ENCODE results near the gene GAPVD1.

DNA sequence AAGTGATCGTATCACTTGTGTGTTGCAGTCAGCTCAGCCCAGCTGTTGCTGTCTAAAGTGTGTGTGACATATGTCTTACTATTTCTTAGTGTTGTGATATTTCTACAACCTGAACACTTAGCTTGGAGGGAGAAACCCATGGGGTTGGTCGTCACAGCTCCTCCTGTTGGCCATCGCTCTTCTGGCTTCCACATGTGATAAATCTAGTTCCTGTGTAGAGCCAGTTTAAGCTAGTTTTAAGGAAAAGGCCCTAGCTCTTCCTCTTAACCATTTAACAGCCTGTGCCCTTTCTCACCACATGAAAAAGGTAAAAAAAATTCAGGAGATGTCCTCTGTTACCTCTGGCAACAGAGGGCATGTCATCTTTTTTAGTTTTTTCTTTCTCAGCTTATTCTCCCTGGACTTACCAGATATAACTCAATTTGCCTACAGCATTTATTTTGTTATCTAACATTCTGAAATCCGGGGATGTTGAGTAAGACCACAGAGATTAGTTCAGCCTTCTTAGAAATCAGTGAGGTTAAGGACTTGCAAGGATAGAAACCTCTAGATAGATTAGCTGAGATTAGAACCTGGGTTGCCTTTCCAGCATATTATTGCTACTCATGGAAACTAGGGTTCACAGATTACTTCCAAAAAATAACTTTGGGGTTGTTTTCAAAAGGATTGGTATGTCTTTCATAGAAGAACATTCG, 100.4 kb downstream of the GAPVD1 start:
- TF ChIP-seq, protein P1, sequence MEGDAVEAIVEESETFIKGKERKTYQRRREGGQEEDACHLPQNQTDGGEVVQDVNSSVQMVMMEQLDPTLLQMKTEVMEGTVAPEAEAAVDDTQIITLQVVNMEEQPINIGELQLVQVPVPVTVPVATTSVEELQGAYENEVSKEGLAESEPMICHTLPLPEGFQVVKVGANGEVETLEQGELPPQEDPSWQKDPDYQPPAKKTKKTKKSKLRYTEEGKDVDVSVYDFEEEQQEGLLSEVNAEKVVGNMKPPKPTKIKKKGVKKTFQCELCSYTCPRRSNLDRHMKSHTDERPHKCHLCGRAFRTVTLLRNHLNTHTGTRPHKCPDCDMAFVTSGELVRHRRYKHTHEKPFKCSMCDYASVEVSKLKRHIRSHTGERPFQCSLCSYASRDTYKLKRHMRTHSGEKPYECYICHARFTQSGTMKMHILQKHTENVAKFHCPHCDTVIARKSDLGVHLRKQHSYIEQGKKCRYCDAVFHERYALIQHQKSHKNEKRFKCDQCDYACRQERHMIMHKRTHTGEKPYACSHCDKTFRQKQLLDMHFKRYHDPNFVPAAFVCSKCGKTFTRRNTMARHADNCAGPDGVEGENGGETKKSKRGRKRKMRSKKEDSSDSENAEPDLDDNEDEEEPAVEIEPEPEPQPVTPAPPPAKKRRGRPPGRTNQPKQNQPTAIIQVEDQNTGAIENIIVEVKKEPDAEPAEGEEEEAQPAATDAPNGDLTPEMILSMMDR (conservative IDR thresholded peaks at IDR 0.05) = peak; percentile 59
- TF ChIP-seq ZFX (IDR thresholded peaks at IDR 0.05) = no peak
